Subcutaneous adipose tissue (tissue), 4 donors: ENCODE measurements around the gene GOLGA2. TPM values are rescaled to one million over a fixed set of nuclear protein-coding genes. Genes with fewer than 3 reads are reported as not detected.

Experiments
- small RNA-seq: library from RNA; depleted of rRNA; stranded (forward); fragments of <200 nt; gene quantifications from one replicate; pipeline ENCODE3, GENCODE V24; 2016
- total RNA-seq, 4 donors: library from RNA; depleted of rRNA; stranded (reverse); fragments of >200 nt; gene quantifications; one replicate each; pipeline ENCODE4 v1.1.0, GENCODE V29; 2016
- TF ChIP-seq, protein P1 (sequence below): fragments of 450-650 bp; IDR thresholded peaks from one replicate; pipeline ENCODE4 v1.5.1; 2016; ENCODE audit warnings: low read depth, mild to moderate bottlenecking, control low read depth, antibody characterized with exemption, moderate library complexity

The GOLGA2 gene
- total RNA-seq, 4 donors from 2014 or later = 70.0 to 123 (median 86.2) TPM

DNA sequence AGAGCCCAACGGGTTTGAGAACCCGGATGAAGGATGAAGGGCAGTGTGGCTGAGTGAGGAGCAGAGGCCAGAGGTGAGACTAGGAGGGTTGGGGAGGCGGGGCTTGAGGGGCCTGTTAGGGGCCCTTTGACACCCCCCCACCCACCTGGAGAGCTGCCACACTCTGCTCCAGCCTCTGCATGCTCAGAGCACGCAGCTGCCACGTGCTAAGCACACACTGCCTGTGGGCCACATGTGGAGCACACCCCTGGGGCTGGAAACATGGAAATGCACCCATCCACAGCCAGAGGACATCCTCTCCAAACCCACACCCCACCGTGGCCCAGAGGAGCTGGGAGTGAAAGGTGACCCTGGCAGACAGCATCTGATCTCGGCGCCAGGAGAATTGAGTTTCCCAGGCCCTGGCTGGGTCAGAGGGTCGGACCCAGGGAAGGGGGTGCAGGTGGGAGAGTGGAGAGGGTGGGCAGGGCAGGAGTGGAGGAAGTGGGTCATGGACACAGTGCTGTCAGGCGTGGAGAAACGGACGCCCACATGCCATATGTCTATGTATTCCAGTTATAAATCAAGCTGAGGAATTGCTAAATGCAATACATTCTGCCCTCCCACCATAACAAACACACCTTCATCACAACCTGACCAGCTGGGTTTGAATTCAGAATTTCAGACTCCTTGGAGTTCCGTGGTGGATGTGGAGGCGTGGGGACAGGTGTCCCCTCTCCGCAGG lies 66.7 kb downstream of the GOLGA2 start:
- TF ChIP-seq, protein P1, sequence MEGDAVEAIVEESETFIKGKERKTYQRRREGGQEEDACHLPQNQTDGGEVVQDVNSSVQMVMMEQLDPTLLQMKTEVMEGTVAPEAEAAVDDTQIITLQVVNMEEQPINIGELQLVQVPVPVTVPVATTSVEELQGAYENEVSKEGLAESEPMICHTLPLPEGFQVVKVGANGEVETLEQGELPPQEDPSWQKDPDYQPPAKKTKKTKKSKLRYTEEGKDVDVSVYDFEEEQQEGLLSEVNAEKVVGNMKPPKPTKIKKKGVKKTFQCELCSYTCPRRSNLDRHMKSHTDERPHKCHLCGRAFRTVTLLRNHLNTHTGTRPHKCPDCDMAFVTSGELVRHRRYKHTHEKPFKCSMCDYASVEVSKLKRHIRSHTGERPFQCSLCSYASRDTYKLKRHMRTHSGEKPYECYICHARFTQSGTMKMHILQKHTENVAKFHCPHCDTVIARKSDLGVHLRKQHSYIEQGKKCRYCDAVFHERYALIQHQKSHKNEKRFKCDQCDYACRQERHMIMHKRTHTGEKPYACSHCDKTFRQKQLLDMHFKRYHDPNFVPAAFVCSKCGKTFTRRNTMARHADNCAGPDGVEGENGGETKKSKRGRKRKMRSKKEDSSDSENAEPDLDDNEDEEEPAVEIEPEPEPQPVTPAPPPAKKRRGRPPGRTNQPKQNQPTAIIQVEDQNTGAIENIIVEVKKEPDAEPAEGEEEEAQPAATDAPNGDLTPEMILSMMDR = no peak

- TF ChIP-seq, protein P1 = no peak
Observed at GRCh38 chr9:128208386-128208785, 67.4 kb downstream of the GOLGA2 start.

DNA sequence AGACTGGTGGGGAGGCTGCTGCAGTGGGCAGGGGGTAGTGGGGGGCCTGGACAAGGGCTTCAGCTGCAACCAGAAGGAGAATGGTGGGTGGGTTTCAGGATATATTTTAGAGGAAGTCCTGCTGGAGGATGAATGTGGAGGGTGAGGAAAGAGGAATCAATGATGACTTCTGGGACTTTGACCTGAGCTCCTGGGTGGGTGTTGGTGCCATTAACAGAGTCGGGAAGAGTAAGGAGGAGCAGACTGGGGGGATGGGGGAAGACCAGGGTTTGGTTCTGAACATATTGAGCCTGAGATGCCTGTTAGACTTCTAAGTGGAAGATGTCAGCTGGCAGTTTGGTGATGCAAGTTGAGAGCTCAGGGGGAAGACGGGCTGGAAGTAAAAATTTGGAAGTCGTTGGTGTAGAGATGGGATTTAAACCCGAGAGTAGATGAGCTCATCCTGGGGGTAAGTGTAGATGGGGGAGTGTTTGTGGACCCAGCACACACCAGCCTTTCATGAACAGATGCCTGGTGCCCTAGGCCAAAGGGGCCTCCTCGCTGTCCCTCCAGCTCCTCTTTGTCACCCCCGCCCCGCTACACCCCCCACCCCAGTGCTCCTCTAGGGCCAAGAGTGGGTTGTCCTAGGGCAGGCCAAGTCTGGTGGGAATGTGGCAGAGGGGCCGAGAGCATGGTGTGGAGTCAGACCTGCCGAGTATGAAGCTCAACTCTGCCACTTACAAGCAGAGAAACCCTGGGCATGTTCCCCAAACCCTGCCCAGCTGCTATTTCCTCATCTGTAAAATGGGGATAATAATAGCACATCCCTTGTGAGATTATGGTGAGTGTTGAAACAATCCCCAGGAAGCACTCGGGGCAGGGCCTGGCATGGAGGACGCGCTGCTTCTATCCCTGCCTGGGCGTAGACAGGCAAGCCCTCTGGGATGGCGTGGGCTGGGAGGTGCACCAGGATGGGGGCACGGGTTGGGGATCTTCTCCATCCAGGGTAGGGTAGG lies 68.6 kb downstream of the GOLGA2 start:
- TF ChIP-seq, protein P1 = no peak

GRCh38 chr9:128206484-128206883 lies 69.3 kb downstream of the GOLGA2 start:
- TF ChIP-seq, protein P1 = no peak

Small RNA genes within 50 kb of the gene (small RNA-seq; reads per million reads assigned to genes)
- gene MIR199B (229 reads per million, percentile 98 among the genes with 10 or more reads in this experiment), gene MIR3154 (not detected)

Other genes with a start within 250 kb of the GOLGA2 start
- gene NAIF1, start 208.7 kb downstream of the GOLGA2 start, total RNA-seq = 1 to 10 TPM; 3.6 to 9.5 (median 8.9) TPM
- gene SLC25A25, start 207.8 kb downstream of the GOLGA2 start, total RNA-seq = 10 to 100 TPM; 13.4 to 60.1 (median 19.5) TPM
- gene PTGES2, start 148.3 kb downstream of the GOLGA2 start, total RNA-seq = 10 to 100 TPM; 24.5 to 40.3 (median 25.8) TPM
- 1 to 10 TPM in 1 of 4 donors, not detected in 3; 1.6 TPM for gene LCN2, start 126.6 kb downstream of the GOLGA2 start, total RNA-seq
- 100 to 1,000 TPM in 3 of 4 donors, 10 to 100 TPM in 1; 57.7 to 307 (median 228) TPM for gene BBLN, start 115.7 kb downstream of the GOLGA2 start, total RNA-seq
- 100 to 1,000 TPM in 1 of 4 donors, 10 to 100 TPM in 3; 46.0 to 103 (median 59.9) TPM for gene CIZ1, start 84.4 kb downstream of the GOLGA2 start, total RNA-seq
- gene DNM1, start 72.6 kb downstream of the GOLGA2 start, total RNA-seq = 10 to 100 TPM; 22.8 to 53.5 (median 44.5) TPM
- gene SWI5, start 269 bp upstream of the GOLGA2 start, total RNA-seq = 10 to 100 TPM; 25.6 to 28.6 (median 26.9) TPM
- 10 to 100 TPM in 1 of 4 donors, 1 to 10 TPM in 3; 7.2 to 10.5 (median 8.7) TPM for gene TRUB2, start 46.4 kb upstream of the GOLGA2 start, total RNA-seq
- 10 to 100 TPM; 20.1 to 51.1 (median 23.2) TPM for gene COQ4, start 46.8 kb upstream of the GOLGA2 start, total RNA-seq
- 10 to 100 TPM; 10.1 to 17.3 (median 12.3) TPM for gene SLC27A4, start 64.5 kb upstream of the GOLGA2 start, total RNA-seq
- 10 to 100 TPM; 17.8 to 20.9 (median 19.7) TPM for gene URM1, start 95.4 kb upstream of the GOLGA2 start, total RNA-seq
- 10 to 100 TPM in 3 of 4 donors, 1 to 10 TPM in 1; 8.3 to 34.7 (median 31.4) TPM for gene CERCAM, start 144.8 kb upstream of the GOLGA2 start, total RNA-seq
- 10 to 100 TPM; 13.4 to 22.2 (median 16.5) TPM for gene ODF2, start 180.0 kb upstream of the GOLGA2 start, total RNA-seq
- gene GLE1, start 228.7 kb upstream of the GOLGA2 start, total RNA-seq = 10 to 100 TPM; 21.0 to 33.0 (median 23.4) TPM